NCI-H345 (cell line): ENCODE results near the gene IL26.
A peak's percentile ranks its signal among the peaks of the same experiment; 100 is the strongest.
"Not testable (repeated sequence)": the region's sequence is repeated elsewhere in the genome, so short reads cannot be mapped to it uniquely, and the experiment has no call there.

ENCODE experiments used
- DNase-seq: peaks from one replicate; lab custom pipeline; 2025; lab: John Stamatoyannopoulos, UW

Gene IL26

DNA sequence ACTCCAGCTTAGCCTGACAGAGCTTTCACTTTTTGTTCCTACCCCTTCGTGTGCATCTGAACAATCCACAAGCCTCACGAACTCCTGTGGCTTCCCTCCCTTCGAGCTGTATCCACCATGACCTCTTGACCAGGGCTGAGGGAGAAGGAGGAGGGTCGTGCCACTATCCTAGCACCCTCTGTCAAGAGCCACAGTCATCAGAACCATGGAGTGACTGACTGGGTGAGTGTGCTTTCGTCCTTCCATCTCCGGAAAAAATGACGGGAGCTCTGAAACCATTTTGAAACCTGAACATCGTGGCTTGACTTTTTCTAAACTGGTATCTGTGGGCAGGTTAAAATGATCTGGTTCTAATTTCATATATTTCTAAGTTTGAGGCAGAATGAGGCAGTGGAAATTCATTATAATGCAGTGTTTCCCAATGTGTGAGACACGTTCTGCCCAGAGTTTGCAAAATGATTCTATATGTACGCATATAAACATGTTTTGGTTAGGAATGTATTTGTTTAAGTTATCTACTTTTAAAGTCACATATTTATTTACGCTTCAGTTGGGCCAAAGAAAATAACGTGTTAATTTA lies 27.0 kb downstream of the IL26 start:
- DNase-seq, result no peak

DNA sequence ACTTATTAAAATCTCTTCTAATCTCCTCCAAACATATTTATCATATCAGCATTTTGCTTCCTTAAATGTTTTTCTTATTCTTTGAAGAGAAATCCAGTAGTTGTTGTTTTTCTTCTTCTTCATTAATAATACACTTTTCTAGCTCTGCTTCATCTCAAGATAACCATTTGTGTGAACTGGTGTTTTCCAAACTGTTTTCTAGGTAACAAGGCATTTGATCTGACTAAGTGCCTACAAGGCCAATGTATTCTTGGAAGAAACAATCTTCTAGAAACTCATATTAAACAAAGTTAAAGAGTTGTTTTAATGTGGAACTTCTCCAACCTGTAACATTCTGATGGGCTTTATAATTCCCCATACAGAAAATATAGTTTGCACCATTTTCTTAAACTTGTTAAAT lies 35.3 kb downstream of the IL26 start:
- DNase-seq, result no peak

DNA sequence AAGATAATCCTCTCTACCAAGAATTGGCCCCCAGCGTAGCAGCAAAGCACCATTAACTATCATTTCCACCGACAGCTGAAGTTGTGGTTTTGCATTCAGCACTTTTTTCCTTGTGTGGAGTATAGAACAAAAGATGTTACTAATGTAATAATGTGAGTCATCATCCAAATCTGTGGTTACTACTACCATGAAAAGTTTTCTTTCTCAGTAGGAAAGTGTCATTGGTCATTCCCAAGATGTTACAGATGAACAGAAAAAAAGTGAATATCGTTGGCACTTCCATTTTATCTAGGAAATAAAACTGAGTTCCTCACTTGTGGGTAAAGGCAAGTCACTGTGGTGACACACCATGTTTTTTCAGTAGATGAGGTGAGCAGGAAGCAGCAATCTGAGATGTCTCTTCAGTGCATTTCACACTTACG lies 35.8 kb downstream of the IL26 start:
- DNase-seq, result no peak

- no peak for DNase-seq
These were observed 40.0 kb downstream of the IL26 start for GRCh38 chr12:68185598-68185997.

DNA sequence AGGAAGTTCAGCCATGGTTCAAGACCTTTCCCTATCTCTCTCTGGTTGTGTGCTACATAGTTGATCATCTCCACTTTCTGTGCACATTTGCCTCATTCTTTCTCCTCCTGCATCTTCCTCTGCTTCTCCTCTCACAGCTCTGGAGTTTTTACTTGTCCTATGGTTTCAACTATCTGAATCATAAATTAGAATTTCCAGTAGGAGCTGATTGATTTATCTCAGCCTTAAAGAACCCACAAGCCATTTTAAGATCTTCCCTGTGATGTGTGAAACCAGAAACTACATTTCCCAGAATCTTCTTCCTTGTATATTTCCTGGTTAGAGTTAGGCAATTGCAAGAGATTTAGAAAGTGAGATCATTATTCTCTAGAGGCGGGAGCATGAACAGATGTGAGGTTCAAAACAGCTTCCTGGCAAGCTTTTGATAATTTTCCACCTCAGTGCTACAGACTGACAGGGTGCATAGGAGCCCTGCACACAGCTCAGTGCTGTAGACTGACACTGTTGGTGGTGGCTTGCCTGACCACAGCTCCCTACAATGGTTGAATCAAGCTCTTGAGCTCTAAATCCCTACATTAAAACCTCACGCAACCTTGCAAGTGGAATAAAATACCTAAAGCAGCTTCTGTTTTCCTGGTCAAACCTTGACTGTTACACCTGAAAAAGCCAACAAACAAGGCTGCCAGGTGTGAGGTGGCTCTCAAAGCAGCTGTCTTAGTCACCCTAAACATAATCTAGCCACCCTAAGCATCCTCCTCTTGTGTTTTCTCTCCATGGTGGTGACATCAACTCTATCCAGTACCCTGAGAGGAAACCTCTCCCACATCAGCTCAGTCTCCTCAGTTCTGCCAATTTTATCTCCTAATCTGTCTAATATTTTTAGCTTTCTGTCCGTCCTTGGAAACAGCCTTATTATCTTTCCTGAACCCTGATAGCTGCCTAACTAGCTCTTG lies 44.5 kb downstream of the IL26 start:
- peak; percentile 56 for DNase-seq

GRCh38 chr12:68178774-68179439 lies 46.7 kb downstream of the IL26 start:
- no peak for DNase-seq

DNA sequence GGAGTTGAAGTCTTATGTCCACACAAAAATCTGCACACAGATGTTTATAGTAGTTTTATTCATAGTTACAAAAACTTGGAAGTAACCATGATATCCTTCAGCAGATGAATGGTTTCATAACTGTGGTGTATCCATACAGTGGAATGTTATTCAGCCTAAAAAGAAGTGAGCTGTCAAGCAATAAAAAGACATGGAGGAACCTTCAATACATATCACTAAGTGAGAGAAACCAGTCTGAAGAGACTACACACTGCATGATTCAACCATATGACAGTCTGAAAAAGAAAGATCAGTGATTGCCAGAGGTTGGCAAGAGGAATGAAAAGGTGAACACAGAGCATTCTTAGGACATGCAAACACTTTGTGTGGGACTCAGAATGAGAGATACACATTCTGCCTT lies 47.4 kb downstream of the IL26 start:
- DNase-seq, result no peak

GRCh38 chr12:68177562-68177961 lies 48.0 kb downstream of the IL26 start:
- DNase-seq, result no peak

GRCh38 chr12:68176257-68176656 lies 49.4 kb downstream of the IL26 start:
- no peak for DNase-seq

GRCh38 chr12:68175557-68176061 lies 50.0 kb downstream of the IL26 start:
- DNase-seq, result no peak

GRCh38 chr12:68174761-68175160 lies 50.8 kb downstream of the IL26 start:
- DNase-seq, result not testable (repeated sequence)

- DNase-seq, result no peak
These were observed 51.8 kb downstream of the IL26 start for GRCh38 chr12:68173792-68174191.

DNA sequence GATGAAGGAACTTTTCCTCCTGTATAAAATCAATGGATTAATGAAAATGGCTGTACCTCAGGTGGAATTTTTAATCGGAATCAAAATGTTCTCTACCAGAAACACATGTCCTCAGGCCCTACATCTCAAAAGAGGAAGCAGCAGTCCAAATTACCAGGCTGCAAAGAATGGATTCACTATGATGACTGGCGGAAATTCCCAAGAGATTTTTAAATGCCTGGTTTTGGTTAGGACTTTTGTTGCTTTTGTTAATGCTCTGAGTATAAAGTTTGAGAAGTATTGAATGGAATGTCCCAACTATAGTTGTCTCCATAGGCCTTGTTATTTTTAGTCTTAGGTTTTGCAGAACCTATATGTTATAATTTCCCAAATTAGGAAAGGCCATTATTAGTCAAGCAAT lies 54.9 kb downstream of the IL26 start:
- no peak for DNase-seq

DNA sequence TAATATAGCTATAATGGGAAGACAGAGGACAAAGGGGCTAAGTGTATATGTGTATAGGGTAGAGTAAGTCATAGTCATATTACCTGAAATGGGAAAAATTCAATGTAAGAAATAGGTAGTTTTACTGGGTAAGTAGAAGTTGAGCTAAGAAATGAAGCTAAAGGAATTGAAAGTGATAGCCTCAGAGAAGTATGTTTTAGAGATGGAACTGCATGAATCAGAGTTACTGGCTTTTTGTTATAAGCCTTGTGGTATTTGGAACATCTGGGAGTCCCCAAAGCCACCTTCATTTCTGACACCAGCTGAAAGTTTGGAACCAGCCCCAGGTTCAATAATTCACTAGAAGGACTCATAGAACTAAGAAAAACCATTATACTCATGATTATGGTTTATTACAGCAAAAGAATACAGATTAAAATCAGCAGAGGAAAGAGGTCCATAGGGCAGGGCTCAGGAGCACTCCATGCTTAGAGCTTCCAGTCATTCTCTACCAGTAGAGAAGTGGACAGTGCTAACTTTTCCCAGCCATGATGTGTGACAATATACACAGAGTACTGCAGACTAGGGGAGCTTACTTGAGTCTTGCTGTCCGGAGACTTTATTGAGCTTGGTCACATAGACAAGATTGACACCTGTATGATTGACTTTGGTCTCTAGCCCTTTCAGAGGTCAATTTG lies 56.3 kb downstream of the IL26 start:
- DNase-seq, result no peak

DNA sequence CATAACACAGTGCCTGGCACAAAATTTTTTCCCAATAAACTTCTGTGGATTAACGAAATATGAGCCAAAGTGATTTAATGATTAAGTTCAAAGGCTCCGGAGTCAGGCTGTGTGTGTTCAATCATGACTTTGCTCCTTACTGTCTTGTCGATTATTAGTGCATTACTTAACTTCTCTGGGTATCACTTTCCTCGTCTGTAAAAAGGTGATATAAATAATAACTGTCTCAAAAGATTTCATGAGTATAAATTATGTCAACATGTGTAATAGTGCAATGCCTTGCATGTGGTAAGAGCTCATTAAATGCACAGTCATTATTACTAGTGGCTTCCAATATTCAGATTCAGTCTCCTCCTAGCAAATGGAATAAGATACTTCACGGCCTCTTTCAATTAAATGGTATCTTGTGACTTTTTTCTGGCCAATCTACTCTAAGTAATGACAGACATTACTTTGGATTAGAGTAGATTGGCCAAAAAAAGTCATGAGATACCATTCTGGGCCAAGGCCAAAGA lies 59.2 kb downstream of the IL26 start:
- no peak for DNase-seq

DNA sequence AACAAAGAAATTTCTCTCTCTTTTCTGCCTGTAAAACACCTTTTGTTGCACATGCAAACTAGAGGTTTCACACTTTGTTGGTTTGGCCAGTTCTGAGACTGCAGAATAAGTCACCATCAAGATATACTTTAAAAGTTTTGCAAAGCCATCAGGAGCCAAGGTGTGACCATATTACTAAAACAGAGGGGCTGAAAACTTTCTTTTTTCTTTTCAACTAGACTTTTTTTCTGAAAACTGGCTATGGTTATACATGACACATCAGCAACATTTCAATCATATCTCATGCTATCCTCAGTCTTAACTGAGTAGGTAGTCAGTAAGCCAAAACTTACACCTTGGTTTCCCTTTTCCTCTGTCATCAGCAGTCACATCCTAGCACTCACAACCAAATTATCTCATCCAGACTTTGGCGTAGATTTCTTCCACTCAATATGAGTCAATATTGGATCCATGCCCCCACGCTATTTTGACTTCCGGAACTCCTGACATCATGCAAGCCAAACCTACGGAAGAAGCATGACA lies 62.0 kb downstream of the IL26 start:
- DNase-seq, result no peak

DNA sequence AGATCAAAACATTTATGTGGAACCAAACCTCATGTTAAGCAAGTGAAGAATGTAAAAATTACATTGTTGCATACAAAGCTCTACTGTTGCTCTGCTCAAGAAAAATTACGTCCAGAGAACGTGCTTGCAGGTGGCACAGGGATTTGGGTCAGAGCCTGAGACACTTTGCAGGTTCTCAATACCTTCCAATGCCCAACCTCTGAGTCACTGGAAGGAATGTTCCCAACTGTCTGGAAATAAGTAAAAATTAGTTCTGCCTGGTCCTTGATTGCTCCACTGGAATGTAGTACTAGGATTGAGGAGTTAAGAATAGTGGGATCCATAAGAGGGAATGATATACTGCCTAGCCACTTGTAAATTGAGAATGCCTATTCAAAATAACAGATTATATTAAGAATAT lies 63.2 kb downstream of the IL26 start:
- DNase-seq, result no peak

- no peak for DNase-seq
These were observed 65.8 kb downstream of the IL26 start, which contains the start of gene IFNG for GRCh38 chr12:68159681-68160304. IFNG (minus strand) TSS chr12:68159740; CDS start chr12:68159615, 125 bp downstream.

- no peak for DNase-seq
These were observed 67.2 kb downstream of the IL26 start for GRCh38 chr12:68158432-68158831.

DNA sequence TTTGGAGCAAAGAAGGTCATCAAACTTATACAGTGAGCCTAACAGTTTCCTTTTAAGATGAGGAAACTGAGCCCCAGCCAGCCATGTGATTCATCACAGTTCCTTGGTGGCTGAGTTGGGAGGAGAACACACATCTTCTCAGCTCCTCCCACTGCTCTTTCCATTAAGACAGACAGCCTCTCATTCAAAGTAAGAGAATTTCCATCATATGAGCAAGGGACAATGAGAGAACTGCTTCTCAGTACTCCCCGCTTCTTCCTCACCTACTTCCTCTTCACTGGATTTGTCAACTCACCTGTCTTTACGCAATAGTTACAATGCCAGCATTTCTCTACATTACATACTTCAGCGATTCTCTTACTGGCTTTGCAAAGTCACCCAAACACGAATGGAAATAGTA lies 68.2 kb downstream of the IL26 start:
- DNase-seq, result no peak

DNA sequence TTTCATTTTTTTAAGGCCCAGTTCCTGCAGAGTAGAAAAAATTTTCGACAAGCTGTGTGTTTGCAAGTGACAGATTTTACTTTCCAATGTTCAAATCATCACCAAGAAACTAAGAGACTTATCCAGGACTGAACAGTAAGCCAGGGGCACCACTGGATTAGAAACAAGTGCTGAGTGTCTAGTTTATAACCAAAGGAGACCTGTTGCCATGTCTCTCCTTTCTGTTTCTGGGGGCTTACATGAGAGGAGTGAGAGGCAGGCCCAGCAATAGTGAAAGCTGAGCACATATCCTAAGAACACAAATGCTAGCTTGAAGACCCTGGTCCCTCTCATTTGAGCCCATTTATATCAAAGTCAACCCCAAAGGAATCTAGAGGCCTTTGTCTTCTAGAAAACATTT lies 69.0 kb downstream of the IL26 start:
- no peak for DNase-seq
